Measurements from ENCODE around the gene FSHR. TPM values are rescaled to one million over a fixed set of nuclear protein-coding genes. Genes with fewer than 3 reads are reported as not detected.

FSHR gene
- total and polyA plus RNA-seq, 4 donors = not detected

DNA sequence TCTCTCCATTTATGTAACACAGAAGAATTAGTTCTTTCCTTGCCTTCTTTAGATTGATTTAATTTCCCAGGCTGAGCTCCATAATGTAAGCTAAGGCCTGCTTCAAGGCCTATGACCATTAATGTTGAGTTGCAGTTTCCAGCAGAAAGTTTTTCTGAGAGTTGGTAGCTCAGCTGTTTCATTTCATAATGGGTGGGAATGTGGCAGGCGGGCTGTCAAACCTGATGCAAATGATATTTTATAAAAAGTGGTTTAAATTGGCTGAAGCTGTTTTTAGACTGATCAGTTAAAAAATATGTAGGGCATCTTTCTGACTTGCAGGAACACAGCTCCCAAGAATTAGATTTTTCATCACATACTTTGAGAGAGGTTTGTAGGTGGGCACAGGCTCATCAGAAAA, 40.4 kb upstream of the FSHR start:
- no peak overlapping the region for H3K27ac ChIP-seq (ENCODE audit: low read depth in 1 of 2, low read length in 2 of 2)
- no peaks in the 10 kb centered on the region for H3K9me3 ChIP-seq (ENCODE audit: control insufficient read depth in 4 of 4, low read length in 3 of 4)
- no peaks in the 10 kb centered on the region for H3K4me1 ChIP-seq (ENCODE audit: control insufficient read depth in 4 of 4, insufficient read depth in 4 of 4, low read length in 3 of 4)
- no peak overlapping the region for H3K9ac ChIP-seq (ENCODE audit: low read depth in 1 of 2, low read length in 2 of 2)
- WGBS = 85% methylated on average over 1 of the region's 1 CpG
- TF ChIP-seq, protein P1, sequence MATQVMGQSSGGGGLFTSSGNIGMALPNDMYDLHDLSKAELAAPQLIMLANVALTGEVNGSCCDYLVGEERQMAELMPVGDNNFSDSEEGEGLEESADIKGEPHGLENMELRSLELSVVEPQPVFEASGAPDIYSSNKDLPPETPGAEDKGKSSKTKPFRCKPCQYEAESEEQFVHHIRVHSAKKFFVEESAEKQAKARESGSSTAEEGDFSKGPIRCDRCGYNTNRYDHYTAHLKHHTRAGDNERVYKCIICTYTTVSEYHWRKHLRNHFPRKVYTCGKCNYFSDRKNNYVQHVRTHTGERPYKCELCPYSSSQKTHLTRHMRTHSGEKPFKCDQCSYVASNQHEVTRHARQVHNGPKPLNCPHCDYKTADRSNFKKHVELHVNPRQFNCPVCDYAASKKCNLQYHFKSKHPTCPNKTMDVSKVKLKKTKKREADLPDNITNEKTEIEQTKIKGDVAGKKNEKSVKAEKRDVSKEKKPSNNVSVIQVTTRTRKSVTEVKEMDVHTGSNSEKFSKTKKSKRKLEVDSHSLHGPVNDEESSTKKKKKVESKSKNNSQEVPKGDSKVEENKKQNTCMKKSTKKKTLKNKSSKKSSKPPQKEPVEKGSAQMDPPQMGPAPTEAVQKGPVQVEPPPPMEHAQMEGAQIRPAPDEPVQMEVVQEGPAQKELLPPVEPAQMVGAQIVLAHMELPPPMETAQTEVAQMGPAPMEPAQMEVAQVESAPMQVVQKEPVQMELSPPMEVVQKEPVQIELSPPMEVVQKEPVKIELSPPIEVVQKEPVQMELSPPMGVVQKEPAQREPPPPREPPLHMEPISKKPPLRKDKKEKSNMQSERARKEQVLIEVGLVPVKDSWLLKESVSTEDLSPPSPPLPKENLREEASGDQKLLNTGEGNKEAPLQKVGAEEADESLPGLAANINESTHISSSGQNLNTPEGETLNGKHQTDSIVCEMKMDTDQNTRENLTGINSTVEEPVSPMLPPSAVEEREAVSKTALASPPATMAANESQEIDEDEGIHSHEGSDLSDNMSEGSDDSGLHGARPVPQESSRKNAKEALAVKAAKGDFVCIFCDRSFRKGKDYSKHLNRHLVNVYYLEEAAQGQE (IDR thresholded peaks at IDR 0.05) = no peak
- no peak for TF ChIP-seq RAD21 (IDR thresholded peaks at IDR 0.05)
- no peak for TF ChIP-seq RXRA (IDR thresholded peaks at IDR 0.05)
- no peak for TF ChIP-seq TAF1 (conservative IDR thresholded peaks at IDR 0.05)
- TF ChIP-seq, protein P2, sequence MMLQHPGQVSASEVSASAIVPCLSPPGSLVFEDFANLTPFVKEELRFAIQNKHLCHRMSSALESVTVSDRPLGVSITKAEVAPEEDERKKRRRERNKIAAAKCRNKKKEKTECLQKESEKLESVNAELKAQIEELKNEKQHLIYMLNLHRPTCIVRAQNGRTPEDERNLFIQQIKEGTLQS (IDR thresholded peaks at IDR 0.05) = no peak
- TF ChIP-seq HNF4G (IDR thresholded peaks at IDR 0.05) = no peak
- TF ChIP-seq GABPA (IDR thresholded peaks at IDR 0.05 in 1 of 2, conservative IDR thresholded peaks at IDR 0.05 in 1 of 2) = no peak
- TF ChIP-seq, protein P3, sequence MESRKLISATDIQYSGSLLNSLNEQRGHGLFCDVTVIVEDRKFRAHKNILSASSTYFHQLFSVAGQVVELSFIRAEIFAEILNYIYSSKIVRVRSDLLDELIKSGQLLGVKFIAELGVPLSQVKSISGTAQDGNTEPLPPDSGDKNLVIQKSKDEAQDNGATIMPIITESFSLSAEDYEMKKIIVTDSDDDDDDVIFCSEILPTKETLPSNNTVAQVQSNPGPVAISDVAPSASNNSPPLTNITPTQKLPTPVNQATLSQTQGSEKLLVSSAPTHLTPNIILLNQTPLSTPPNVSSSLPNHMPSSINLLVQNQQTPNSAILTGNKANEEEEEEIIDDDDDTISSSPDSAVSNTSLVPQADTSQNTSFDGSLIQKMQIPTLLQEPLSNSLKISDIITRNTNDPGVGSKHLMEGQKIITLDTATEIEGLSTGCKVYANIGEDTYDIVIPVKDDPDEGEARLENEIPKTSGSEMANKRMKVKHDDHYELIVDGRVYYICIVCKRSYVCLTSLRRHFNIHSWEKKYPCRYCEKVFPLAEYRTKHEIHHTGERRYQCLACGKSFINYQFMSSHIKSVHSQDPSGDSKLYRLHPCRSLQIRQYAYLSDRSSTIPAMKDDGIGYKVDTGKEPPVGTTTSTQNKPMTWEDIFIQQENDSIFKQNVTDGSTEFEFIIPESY (IDR thresholded peaks at IDR 0.05) = no peak
- no peak for TF ChIP-seq SP1 (IDR thresholded peaks at IDR 0.05)
- TF ChIP-seq, protein P4, sequence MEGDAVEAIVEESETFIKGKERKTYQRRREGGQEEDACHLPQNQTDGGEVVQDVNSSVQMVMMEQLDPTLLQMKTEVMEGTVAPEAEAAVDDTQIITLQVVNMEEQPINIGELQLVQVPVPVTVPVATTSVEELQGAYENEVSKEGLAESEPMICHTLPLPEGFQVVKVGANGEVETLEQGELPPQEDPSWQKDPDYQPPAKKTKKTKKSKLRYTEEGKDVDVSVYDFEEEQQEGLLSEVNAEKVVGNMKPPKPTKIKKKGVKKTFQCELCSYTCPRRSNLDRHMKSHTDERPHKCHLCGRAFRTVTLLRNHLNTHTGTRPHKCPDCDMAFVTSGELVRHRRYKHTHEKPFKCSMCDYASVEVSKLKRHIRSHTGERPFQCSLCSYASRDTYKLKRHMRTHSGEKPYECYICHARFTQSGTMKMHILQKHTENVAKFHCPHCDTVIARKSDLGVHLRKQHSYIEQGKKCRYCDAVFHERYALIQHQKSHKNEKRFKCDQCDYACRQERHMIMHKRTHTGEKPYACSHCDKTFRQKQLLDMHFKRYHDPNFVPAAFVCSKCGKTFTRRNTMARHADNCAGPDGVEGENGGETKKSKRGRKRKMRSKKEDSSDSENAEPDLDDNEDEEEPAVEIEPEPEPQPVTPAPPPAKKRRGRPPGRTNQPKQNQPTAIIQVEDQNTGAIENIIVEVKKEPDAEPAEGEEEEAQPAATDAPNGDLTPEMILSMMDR (IDR thresholded peaks at IDR 0.05; ENCODE audit: low read depth, low read length, missing input control) = no peak
- TF ChIP-seq NR2F2 (IDR thresholded peaks at IDR 0.05) = no peak
- no peak for TF ChIP-seq HNF4A (conservative IDR thresholded peaks at IDR 0.05)
- no peak for TF ChIP-seq FOXA2 (IDR thresholded peaks at IDR 0.05)
- TF ChIP-seq, protein P5, sequence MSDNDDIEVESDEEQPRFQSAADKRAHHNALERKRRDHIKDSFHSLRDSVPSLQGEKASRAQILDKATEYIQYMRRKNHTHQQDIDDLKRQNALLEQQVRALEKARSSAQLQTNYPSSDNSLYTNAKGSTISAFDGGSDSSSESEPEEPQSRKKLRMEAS (IDR thresholded peaks at IDR 0.05) = no peak
- TF ChIP-seq FOXA1 (IDR thresholded peaks at IDR 0.05) = no peak
- no peaks in the 10 kb centered on the region for H3K36me3 ChIP-seq (ENCODE audit: control insufficient read depth in 4 of 4, insufficient read depth in 3 of 4, low read depth in 1 of 4, low read length in 3 of 4)
- peaks cover 0 to 7% (median 0%) of the 10 kb centered on the region in 4 donors for H3K27me3 ChIP-seq (ENCODE audit: control insufficient read depth in 4 of 4, insufficient read depth in 4 of 4, low read length in 3 of 4)
- H3K4me3 ChIP-seq (ENCODE audit: low read depth in 1 of 3, low read length in 3 of 3) = no peak overlapping the region
- DNase-seq (ENCODE audit: low spot score) = no peak

DNA sequence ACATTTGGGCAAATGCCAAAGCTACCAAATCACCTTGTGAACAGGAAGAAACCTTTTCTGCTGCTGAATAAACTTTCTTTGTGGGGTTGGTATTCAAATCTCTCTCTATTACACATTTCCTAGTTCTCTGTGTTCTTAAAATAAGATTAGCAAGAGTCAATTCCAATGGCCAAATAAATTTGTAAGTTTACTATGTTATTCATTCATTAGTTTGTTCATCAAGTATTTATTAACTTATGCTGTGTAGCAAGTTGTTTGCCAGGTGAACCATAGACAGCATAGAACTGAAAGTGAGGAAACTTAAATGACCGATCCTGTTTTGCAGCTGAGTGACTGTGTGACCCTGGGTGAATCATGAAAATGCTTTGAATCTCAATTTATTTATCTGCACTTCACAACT, 37.7 kb upstream of the FSHR start:
- 85% methylated on average over 1 of the region's 1 CpG for WGBS
- no peaks in the 10 kb centered on the region for H3K9me3 ChIP-seq (ENCODE audit: control insufficient read depth in 4 of 4, low read length in 3 of 4)
- no peak for TF ChIP-seq NR2F2 (IDR thresholded peaks at IDR 0.05)
- no peak for TF ChIP-seq TAF1 (conservative IDR thresholded peaks at IDR 0.05)
- TF ChIP-seq FOXA2 (IDR thresholded peaks at IDR 0.05) = no peak
- TF ChIP-seq, protein P4 (IDR thresholded peaks at IDR 0.05; ENCODE audit: low read depth, low read length, missing input control) = no peak
- TF ChIP-seq, protein P3 (IDR thresholded peaks at IDR 0.05) = no peak
- no peak for TF ChIP-seq GABPA (IDR thresholded peaks at IDR 0.05 in 1 of 2, conservative IDR thresholded peaks at IDR 0.05 in 1 of 2)
- no peak for TF ChIP-seq SP1 (IDR thresholded peaks at IDR 0.05)
- no peak for TF ChIP-seq JUND (IDR thresholded peaks at IDR 0.05)
- no peak for TF ChIP-seq HNF4A (conservative IDR thresholded peaks at IDR 0.05)
- TF ChIP-seq EGR1 (IDR thresholded peaks at IDR 0.05; ENCODE audit: low read depth in 2 of 2) = no peak
- TF ChIP-seq, protein P5 (IDR thresholded peaks at IDR 0.05) = no peak
- TF ChIP-seq HNF4G (IDR thresholded peaks at IDR 0.05) = no peak
- TF ChIP-seq, protein P2 (IDR thresholded peaks at IDR 0.05) = no peak
- no peak for TF ChIP-seq RXRA (IDR thresholded peaks at IDR 0.05)
- no peaks in the 10 kb centered on the region for H3K27me3 ChIP-seq (ENCODE audit: control insufficient read depth in 4 of 4, insufficient read depth in 4 of 4, low read length in 3 of 4)
- no peak overlapping the region for H3K27ac ChIP-seq (ENCODE audit: low read depth in 1 of 2, low read length in 2 of 2)
- H3K9ac ChIP-seq (ENCODE audit: low read depth in 1 of 2, low read length in 2 of 2) = no peak overlapping the region
- DNase-seq (ENCODE audit: low spot score) = no peak
- H3K4me1 ChIP-seq (ENCODE audit: control insufficient read depth in 4 of 4, insufficient read depth in 4 of 4, low read length in 3 of 4) = no peaks in the 10 kb centered on the region
- no peak overlapping the region for H3K4me3 ChIP-seq (ENCODE audit: low read depth in 1 of 3, low read length in 3 of 3)
- H3K36me3 ChIP-seq (ENCODE audit: control insufficient read depth in 4 of 4, insufficient read depth in 3 of 4, low read depth in 1 of 4, low read length in 3 of 4) = no peaks in the 10 kb centered on the region
